H1 (cell line): ENCODE data around the gene DNAJC22. TPM values are rescaled to one million over a fixed set of nuclear protein-coding genes. Genes with fewer than 3 reads are reported as not detected.

Experiments
- CTCF ChIA-PET: fragments of 300-600 bp; sonication (Branson Sonifier 250); formaldehyde crosslinking; loops from one replicate; lab custom pipeline; 2021; ENCODE audit not compliant: partially characterized antibody; lab: Charles Lee
- POLR2A ChIA-PET: fragments of 300-600 bp; sonication (Branson Sonifier 250); formaldehyde crosslinking; loops from one replicate; lab custom pipeline; 2021; ENCODE audit warnings: inconsistent platforms; ENCODE audit not compliant: partially characterized antibody; lab: Charles Lee
- DNase-seq, 2 experiments: peaks; one replicate each; pipeline versions ENCODE4 v3.0.0 to v3.0.0-alpha.2; 2010 to 2022; ENCODE audit warnings: low spot score in 2 of 2, low read depth in 1 of 2, mixed read lengths in 1 of 2
- FAIRE-seq: peaks from 2 replicates; lab custom pipeline; 2011; peaks lifted over from hg19 to GRCh38; lab: Jason Lieb, UNC
- H2AFZ ChIP-seq: 2 replicates; pipeline ENCODE4 v1.8.1; 2012; ENCODE audit warnings: low read length, inconsistent platforms
- H2AK5ac ChIP-seq: 2 replicates; pipeline ENCODE4 v1.6.1; 2013; ENCODE audit warnings: low read depth, low read length
- H2BK120ac ChIP-seq: replicated peaks from 2 replicates; pipeline ENCODE3; 2013; ENCODE audit warnings: low read depth, low read length, inconsistent platforms
- H2BK12ac ChIP-seq: 2 replicates; pipeline ENCODE4 v1.6.1; 2013; ENCODE audit warnings: low read depth, low read length
- H2BK15ac ChIP-seq: 2 replicates; pipeline ENCODE4 v1.6.1; 2013; ENCODE audit warnings: low read length
- H2BK20ac ChIP-seq: 2 replicates; pipeline ENCODE4 v1.6.1; 2013; ENCODE audit warnings: low read length
- H2BK5ac ChIP-seq: 2 replicates; pipeline ENCODE4 v1.6.1; 2013; ENCODE audit warnings: low read depth, low read length
- H3K14ac ChIP-seq: 2 replicates; pipeline ENCODE4 v1.6.1; 2013; ENCODE audit warnings: inconsistent platforms; ENCODE audit not compliant: insufficient read length
- H3K18ac ChIP-seq: 2 replicates; pipeline ENCODE4 v1.6.1; 2013; ENCODE audit warnings: low read length; ENCODE audit errors: extremely low read depth
- H3K23ac ChIP-seq: 2 replicates; pipeline ENCODE4 v1.6.1; 2013; ENCODE audit warnings: inconsistent platforms; ENCODE audit not compliant: insufficient read length
- H3K23me2 ChIP-seq: 2 replicates; pipeline ENCODE4 v1.6.1; 2013; ENCODE audit warnings: low read depth, low read length
- H3K27ac ChIP-seq: 2 replicates; pipeline ENCODE4 v1.6.1; 2011; ENCODE audit warnings: low read depth, low read length, inconsistent platforms
- H3K27me3 ChIP-seq, 4 experiments: replicated peaks in 1 of 4; 1 replicate in 1 of 4; 2 replicates in 3 of 4; pipeline versions ENCODE4 v1.6.1 to v1.8.1; 2011 to 2013; ENCODE audit warnings: low read length in 3 of 4, mild to moderate bottlenecking in 3 of 4, inconsistent platforms in 2 of 4, mixed read lengths in 2 of 4, moderate library complexity in 1 of 4; ENCODE audit not compliant: control insufficient read depth in 3 of 4, insufficient read depth in 3 of 4; ENCODE audit errors: extremely low read depth in 1 of 4
- H3K36me3 ChIP-seq, 4 experiments: 2 replicates each; pipeline versions ENCODE4 v1.6.1 to v1.8.1; 2011 to 2013; ENCODE audit warnings: mild to moderate bottlenecking in 4 of 4, low read length in 3 of 4, moderate library complexity in 2 of 4, control low read depth in 1 of 4, inconsistent platforms in 1 of 4; ENCODE audit not compliant: insufficient read depth in 4 of 4, control insufficient read depth in 2 of 4
- H3K4ac ChIP-seq: replicated peaks from 2 replicates; pipeline ENCODE3; 2013; ENCODE audit warnings: low read length, low read depth, mixed read lengths, inconsistent platforms; ENCODE audit not compliant: insufficient read length
- H3K4me1 ChIP-seq, 4 experiments: replicated peaks in 1 of 4; 1 replicate in 1 of 4; 2 replicates in 3 of 4; pipeline versions ENCODE4 v1.6.1 to v1.8.1; 2011 to 2013; ENCODE audit warnings: low read length in 3 of 4, inconsistent platforms in 2 of 4, mixed read lengths in 1 of 4; ENCODE audit not compliant: insufficient read depth in 4 of 4, control insufficient read depth in 3 of 4
- H3K4me2 ChIP-seq, 2 experiments: 2 replicates each; pipeline versions ENCODE4 v1.6.1 to v1.8.1; 2011 to 2013; ENCODE audit warnings: low read depth in 2 of 2, low read length in 2 of 2, control low read depth in 1 of 2, inconsistent platforms in 1 of 2, mild to moderate bottlenecking in 1 of 2; ENCODE audit not compliant: insufficient read depth in 1 of 2
- H3K4me3 ChIP-seq, 4 experiments: fragments of 200-600, 300-600 bp in 1 of 4; sonication (generic), shearing (Covaris generic), sonication (Bioruptor Twin) in 1 of 4; 2 replicates each; pipeline versions ENCODE4 v1.5.1 to v1.8.1; 2011 to 2016; ENCODE audit warnings: low read length in 4 of 4, low read depth in 3 of 4, control low read depth in 2 of 4, inconsistent platforms in 2 of 4, mild to moderate bottlenecking in 2 of 4, mixed read lengths in 1 of 4, moderate library complexity in 1 of 4; ENCODE audit not compliant: insufficient read depth in 2 of 4; ENCODE audit errors: extremely low read depth in 1 of 4
- H3K56ac ChIP-seq: replicated peaks from 2 replicates; pipeline ENCODE3; 2013; ENCODE audit warnings: low read depth, mild to moderate bottlenecking, mixed read lengths, low read length, inconsistent platforms; ENCODE audit not compliant: insufficient read length
- H3K79me1 ChIP-seq: 2 replicates; pipeline ENCODE4 v1.6.1; 2013; ENCODE audit warnings: low read depth, low read length, control low read depth
- H3K79me2 ChIP-seq, 2 experiments: 2 replicates each; pipeline versions ENCODE4 v1.6.1 to v1.8.1; 2012 to 2013; ENCODE audit warnings: low read length in 2 of 2, mild to moderate bottlenecking in 2 of 2, inconsistent platforms in 1 of 2; ENCODE audit not compliant: insufficient read depth in 2 of 2, control insufficient read depth in 1 of 2
- H3K9ac ChIP-seq, 4 experiments: replicated peaks in 1 of 4; 1 replicate in 1 of 4; 2 replicates in 3 of 4; pipeline versions ENCODE4 v1.6.1 to v1.8.1; 2011 to 2013; ENCODE audit warnings: low read depth in 3 of 4, low read length in 3 of 4, control low read depth in 2 of 4, mild to moderate bottlenecking in 2 of 4, moderate library complexity in 2 of 4, inconsistent platforms in 1 of 4; ENCODE audit errors: extremely low read depth in 1 of 4
- H3K9me3 ChIP-seq, 2 experiments: 2 replicates each; pipeline versions ENCODE4 v1.6.1 to v1.8.1; 2012 to 2013; ENCODE audit warnings: mild to moderate bottlenecking in 2 of 2, moderate library complexity in 2 of 2, control low read depth in 1 of 2, inconsistent platforms in 1 of 2, low read depth in 1 of 2, low read length in 1 of 2, mixed read lengths in 1 of 2; ENCODE audit not compliant: insufficient read depth in 2 of 2
- H4K20me1 ChIP-seq, 2 experiments: replicated peaks in 1 of 2; 2 replicates each; pipeline versions ENCODE3 to v1.8.1; 2011 to 2013; ENCODE audit warnings: inconsistent platforms in 2 of 2, low read length in 2 of 2, mild to moderate bottlenecking in 1 of 2; ENCODE audit not compliant: insufficient read depth in 2 of 2, control insufficient read depth in 1 of 2
- H4K5ac ChIP-seq: 2 replicates; pipeline ENCODE4 v1.6.1; 2013; ENCODE audit warnings: low read length, low read depth, mixed read lengths, inconsistent platforms; ENCODE audit not compliant: insufficient read length
- H4K8ac ChIP-seq: 2 replicates; pipeline ENCODE4 v1.8.0; 2013; ENCODE audit warnings: mild to moderate bottlenecking, moderate library complexity, low read length, inconsistent platforms; ENCODE audit not compliant: insufficient read depth; ENCODE audit errors: extremely low read depth
- H4K91ac ChIP-seq: replicated peaks from 2 replicates; pipeline ENCODE3; 2013; ENCODE audit warnings: low read length, mixed read lengths, inconsistent platforms; ENCODE audit not compliant: insufficient read length
- BACH1 ChIP-seq: IDR thresholded peaks from 2 replicates; pipeline ENCODE4 v1.6.1; 2012; ENCODE audit warnings: low read length, improper control_type of control experiment
- CBX8 ChIP-seq: fragments of 300-800, 300-1000 bp; sonication (generic); IDR thresholded peaks from 2 replicates; pipeline ENCODE4 v1.7.1; 2016; ENCODE audit warnings: low read depth, low read length, borderline replicate concordance
- CHD2 ChIP-seq: IDR thresholded peaks from 2 replicates; pipeline ENCODE4 v1.6.1; 2012; ENCODE audit warnings: low read length, improper control_type of control experiment
- GABPA ChIP-seq: IDR thresholded peaks from 2 replicates; pipeline ENCODE4 v1.6.1; 2011; ENCODE audit warnings: mild to moderate bottlenecking, low read length, moderate library complexity, borderline replicate concordance; ENCODE audit not compliant: insufficient read depth
- RFX5 ChIP-seq: IDR thresholded peaks from 2 replicates; pipeline ENCODE4 v1.6.1; 2011; ENCODE audit warnings: low read depth, low read length, improper control_type of control experiment, borderline replicate concordance
- SAP30 ChIP-seq: fragments of 300-600 bp; sonication (generic); IDR thresholded peaks from 2 replicates; pipeline ENCODE4 v1.7.1; 2012; ENCODE audit warnings: low read length, moderate library complexity, mild to moderate bottlenecking, inconsistent platforms; ENCODE audit not compliant: insufficient read depth, insufficient replicate concordance
- WGBS, 2 experiments: shearing (Covaris generic) in 1 of 2; methylation state at CpG; one replicate each; pipeline versions ENCODE4 v1.1.6 to v1.1.7; 2013 to 2015; ENCODE audit warnings: low lambda C conversion rate in 2 of 2, mixed read lengths in 2 of 2, inconsistent platforms in 1 of 2, low coverage in 1 of 2, missing lambda C conversion rate in 1 of 2; ENCODE audit not compliant: insufficient replicate concordance in 2 of 2, insufficient coverage in 1 of 2, insufficient read length in 1 of 2; ENCODE audit errors: extremely low coverage in 1 of 2, missing lambda C conversion rate in 1 of 2; 5-methylcytosine and 5-hydroxymethylcytosine counted together
- polyA plus RNA-seq, 7 experiments: library from polyadenylated mRNA; depleted of rRNA in 3 of 7; stranded (reverse) in 5 of 7; unstranded in 2 of 7; fragments of >200 nt in 5 of 7; fragments of 200-250 nt in 2 of 7; gene quantifications; 1 replicate in 5 of 7; 2 replicates in 1 of 7; 4 replicates in 1 of 7; pipeline versions ENCODE4 v1.2.1 to v1.2.3, GENCODE V29; 2011 to 2013; ENCODE audit warnings: missing spikeins in 2 of 7, mixed read lengths in 2 of 7
- total RNA-seq: library from RNA; stranded (reverse); fragmentation: NEBNext Ultra II Directional; extraction: Animal tissue kit (Norgen Biotek cat#: 25700); gene quantifications from 2 replicates; pipeline ENCODE4 v1.2.1, GENCODE V29; 2021

The DNAJC22 gene
- total and polyA plus RNA-seq, 2 of the 8 experiments (the other 6 are each of a cell fraction or from before 2014, with no cell fraction given) = 0.20 to 0.39 TPM

DNA sequence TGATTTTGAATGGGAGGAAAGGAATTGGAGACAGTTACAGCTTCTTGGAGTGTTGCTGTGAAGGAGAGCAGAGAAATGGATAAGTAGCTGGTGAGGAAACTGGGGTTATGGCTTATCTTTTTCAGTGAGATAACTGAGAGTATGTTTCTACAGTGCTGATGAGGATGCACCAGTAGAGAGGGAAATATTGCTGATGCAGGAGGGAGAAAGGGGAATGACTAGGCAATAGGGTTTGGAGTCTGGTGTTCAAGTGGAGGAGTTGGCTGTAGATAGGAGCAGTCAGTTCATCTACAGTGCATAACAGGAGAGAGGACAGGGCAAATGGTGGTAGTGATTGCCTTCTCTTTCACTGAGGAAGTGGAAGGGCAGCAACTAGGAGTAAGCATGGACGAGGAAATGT, 53.6 kb downstream of the DNAJC22 start:
- CTCF ChIA-PET = interaction anchor here (0.6 to 2.0 kb wide), 10 partner anchors 10 to 311 kb away, joined by 3 to 12 read pairs (median 4); partner anchors contain the start of gene SPATS2
- FAIRE-seq = no peak

More for the DNA sequence above, 53.6 kb downstream of the DNAJC22 start:
- H3K36me3 ChIP-seq = no peaks in the 10 kb centered on the region
- no peak for TF ChIP-seq SAP30
- no peak for TF ChIP-seq BACH1
- TF ChIP-seq CBX8 = no peak
- TF ChIP-seq GABPA = no peak
- TF ChIP-seq RFX5 = no peak
- TF ChIP-seq CHD2 = no peak
- H4K8ac ChIP-seq = no peak overlapping the region
- no peak overlapping the region for H3K14ac ChIP-seq
- no peak overlapping the region for H3K4me3 ChIP-seq
- H2BK120ac ChIP-seq = no peak overlapping the region
- peaks cover 0 to 8% of the 10 kb centered on the region in 2 experiments; a peak in 1 of 4 replicates for H3K79me2 ChIP-seq
- H2BK12ac ChIP-seq = no peak overlapping the region
- no peak overlapping the region; the same call in 1 of the 2 replicates for H2AK5ac ChIP-seq
- H3K4me2 ChIP-seq = no peak overlapping the region
- peaks cover 3 to 5% of the 10 kb centered on the region in 2 experiments for H4K20me1 ChIP-seq
- no peak overlapping the region for H2BK20ac ChIP-seq
- H3K4ac ChIP-seq = no peak overlapping the region
- peaks cover 2% of the 10 kb centered on the region; the same call in 1 of the 2 replicates for H3K79me1 ChIP-seq
- no peak overlapping the region for H3K56ac ChIP-seq
- H3K18ac ChIP-seq = no peak overlapping the region
- POLR2A ChIA-PET = interaction anchor here (1.0 kb wide), 1 partner anchor 23 kb away, joined by 3 read pairs; no protein-coding TSS in a partner anchor
- no peaks in the 10 kb centered on the region for H3K27me3 ChIP-seq
- H3K4me1 ChIP-seq = peaks cover 0 to 2% (median 0%) of the 10 kb centered on the region in 4 experiments; a peak in 2 of 7 replicates
- H3K23ac ChIP-seq = no peak overlapping the region
- H3K9ac ChIP-seq = no peak overlapping the region; a peak in 1 of 7 replicates
- H2BK5ac ChIP-seq = no peak overlapping the region
- no peak overlapping the region for H2AFZ ChIP-seq
- H3K23me2 ChIP-seq = peaks cover 3% of the 10 kb centered on the region; the same call in 1 of the 2 replicates
- H3K9me3 ChIP-seq = no peaks in the 10 kb centered on the region
- no peak overlapping the region for H3K27ac ChIP-seq
- WGBS, 2 experiments = 78% methylated on average over 1 of the region's 1 CpG; no CpG with 5 or more reads in 1 of the 2 experiments
- H4K91ac ChIP-seq = no peak overlapping the region
- no peak for DNase-seq
- H2BK15ac ChIP-seq = no peak overlapping the region
- H4K5ac ChIP-seq = no peak overlapping the region
